ENCODE results near the gene GUK1.
A peak's percentile ranks its signal among the peaks of the same experiment; 100 is the strongest.

GUK1 gene

GRCh38 chr1:228139931-228140723 is at the start of gene GUK1:
TSS of gene GUK1 (plus strand) at chr1:228140279. CDS start at chr1:228140303, 24 bp downstream.
- peak; percentile 99 for DNase-seq (ENCODE audit: low spot score)

- no peak for DNase-seq (ENCODE audit: low spot score)
Observed at GRCh38 chr1:228090613-228091081, 49.4 kb upstream of the GUK1 start.

- no peak for DNase-seq (ENCODE audit: low spot score)
Observed at GRCh38 chr1:228091084-228091483, 49.0 kb upstream of the GUK1 start.

- DNase-seq (ENCODE audit: low spot score), result no peak
Observed at GRCh38 chr1:228092342-228093049, 47.6 kb upstream of the GUK1 start.

GRCh38 chr1:228093050-228093906 is 46.8 kb upstream of the GUK1 start:
- DNase-seq (ENCODE audit: low spot score), result no peak

- no peak for DNase-seq (ENCODE audit: low spot score)
Observed at GRCh38 chr1:228094432-228095016, 45.6 kb upstream of the GUK1 start.

GRCh38 chr1:228095161-228095560 is 44.9 kb upstream of the GUK1 start:
- no peak for DNase-seq (ENCODE audit: low spot score)

- DNase-seq (ENCODE audit: low spot score), result no peak
Observed at GRCh38 chr1:228095938-228096337, 44.1 kb upstream of the GUK1 start.

GRCh38 chr1:228096416-228097332 is 43.4 kb upstream of the GUK1 start:
- no peak for DNase-seq (ENCODE audit: low spot score)

GRCh38 chr1:228097333-228098081 is 42.6 kb upstream of the GUK1 start:
- no peak for DNase-seq (ENCODE audit: low spot score)

GRCh38 chr1:228098323-228098931 is 41.7 kb upstream of the GUK1 start:
- no peak for DNase-seq (ENCODE audit: low spot score)

GRCh38 chr1:228099331-228099732 is 40.7 kb upstream of the GUK1 start:
- no peak for DNase-seq (ENCODE audit: low spot score)

- peak; percentile 3 for DNase-seq (ENCODE audit: low spot score)
Observed at GRCh38 chr1:228100822-228101613, 39.1 kb upstream of the GUK1 start.

- no peak for DNase-seq (ENCODE audit: low spot score)
Observed at GRCh38 chr1:228101614-228101993, 38.5 kb upstream of the GUK1 start.

- peak; percentile 70 for DNase-seq (ENCODE audit: low spot score)
Observed at GRCh38 chr1:228101994-228102790, 37.9 kb upstream of the GUK1 start.

- peak; percentile 96 for DNase-seq (ENCODE audit: low spot score)
Observed at GRCh38 chr1:228102791-228103620, 37.1 kb upstream of the GUK1 start, which contains the start of gene C1orf35. TSS of gene C1orf35 (minus strand) at chr1:228103325. CDS start at chr1:228103227, 98 bp downstream.

All from NAMALWA (cell line).